ENCODE data around the gene ATP6V1B1.

ATP6V1B1 gene

DNA sequence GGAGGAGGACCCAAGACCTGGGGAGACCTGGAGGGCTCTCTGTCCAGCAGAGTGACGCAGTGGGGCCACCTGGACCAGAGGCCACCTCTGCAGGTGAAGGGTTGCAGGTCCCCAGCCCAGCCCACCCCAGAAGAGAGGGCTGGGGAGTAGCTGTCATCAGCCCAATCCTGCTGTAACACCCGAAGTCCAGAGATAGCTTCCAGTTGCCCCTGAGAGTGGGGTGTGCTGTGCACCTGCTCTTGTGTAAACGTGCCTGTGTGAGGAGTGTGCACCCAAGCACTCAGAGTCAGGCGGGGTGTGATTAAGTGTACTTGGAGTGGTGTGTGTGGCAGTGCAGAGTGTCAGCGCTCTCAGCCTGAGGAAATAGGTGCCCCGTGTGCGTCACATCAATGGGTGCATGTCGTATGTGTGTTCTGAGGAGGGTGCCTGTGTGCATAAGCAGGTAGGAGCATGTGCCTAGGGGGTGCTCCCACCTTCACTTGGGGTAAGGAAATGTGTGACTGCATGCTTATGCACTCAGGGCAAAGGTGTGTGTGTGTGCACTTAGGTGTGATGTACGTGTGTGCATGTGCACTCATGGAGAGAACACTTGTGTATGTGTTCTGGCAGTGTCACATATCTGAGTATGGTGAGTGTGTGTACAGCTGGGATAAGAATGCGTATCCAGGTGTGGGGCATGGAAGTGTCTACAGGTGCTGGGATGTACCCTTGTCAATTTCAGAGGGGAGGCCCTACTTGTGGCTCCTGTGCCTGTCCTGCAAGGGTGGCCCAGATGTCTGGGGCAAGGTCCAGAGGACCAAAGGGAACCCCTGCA lies 672 bp downstream of the ATP6V1B1 start:
- H3K4me3 ChIP-seq (replicated peaks; ENCODE audit: low read depth, low read length) = no peak overlapping the region
- TF ChIP-seq, protein P1, sequence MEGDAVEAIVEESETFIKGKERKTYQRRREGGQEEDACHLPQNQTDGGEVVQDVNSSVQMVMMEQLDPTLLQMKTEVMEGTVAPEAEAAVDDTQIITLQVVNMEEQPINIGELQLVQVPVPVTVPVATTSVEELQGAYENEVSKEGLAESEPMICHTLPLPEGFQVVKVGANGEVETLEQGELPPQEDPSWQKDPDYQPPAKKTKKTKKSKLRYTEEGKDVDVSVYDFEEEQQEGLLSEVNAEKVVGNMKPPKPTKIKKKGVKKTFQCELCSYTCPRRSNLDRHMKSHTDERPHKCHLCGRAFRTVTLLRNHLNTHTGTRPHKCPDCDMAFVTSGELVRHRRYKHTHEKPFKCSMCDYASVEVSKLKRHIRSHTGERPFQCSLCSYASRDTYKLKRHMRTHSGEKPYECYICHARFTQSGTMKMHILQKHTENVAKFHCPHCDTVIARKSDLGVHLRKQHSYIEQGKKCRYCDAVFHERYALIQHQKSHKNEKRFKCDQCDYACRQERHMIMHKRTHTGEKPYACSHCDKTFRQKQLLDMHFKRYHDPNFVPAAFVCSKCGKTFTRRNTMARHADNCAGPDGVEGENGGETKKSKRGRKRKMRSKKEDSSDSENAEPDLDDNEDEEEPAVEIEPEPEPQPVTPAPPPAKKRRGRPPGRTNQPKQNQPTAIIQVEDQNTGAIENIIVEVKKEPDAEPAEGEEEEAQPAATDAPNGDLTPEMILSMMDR (IDR thresholded peaks at IDR 0.05; ENCODE audit: low read length, missing control alignments) = no peak
- no peak for DNase-seq (ENCODE audit: low read depth)

DNA sequence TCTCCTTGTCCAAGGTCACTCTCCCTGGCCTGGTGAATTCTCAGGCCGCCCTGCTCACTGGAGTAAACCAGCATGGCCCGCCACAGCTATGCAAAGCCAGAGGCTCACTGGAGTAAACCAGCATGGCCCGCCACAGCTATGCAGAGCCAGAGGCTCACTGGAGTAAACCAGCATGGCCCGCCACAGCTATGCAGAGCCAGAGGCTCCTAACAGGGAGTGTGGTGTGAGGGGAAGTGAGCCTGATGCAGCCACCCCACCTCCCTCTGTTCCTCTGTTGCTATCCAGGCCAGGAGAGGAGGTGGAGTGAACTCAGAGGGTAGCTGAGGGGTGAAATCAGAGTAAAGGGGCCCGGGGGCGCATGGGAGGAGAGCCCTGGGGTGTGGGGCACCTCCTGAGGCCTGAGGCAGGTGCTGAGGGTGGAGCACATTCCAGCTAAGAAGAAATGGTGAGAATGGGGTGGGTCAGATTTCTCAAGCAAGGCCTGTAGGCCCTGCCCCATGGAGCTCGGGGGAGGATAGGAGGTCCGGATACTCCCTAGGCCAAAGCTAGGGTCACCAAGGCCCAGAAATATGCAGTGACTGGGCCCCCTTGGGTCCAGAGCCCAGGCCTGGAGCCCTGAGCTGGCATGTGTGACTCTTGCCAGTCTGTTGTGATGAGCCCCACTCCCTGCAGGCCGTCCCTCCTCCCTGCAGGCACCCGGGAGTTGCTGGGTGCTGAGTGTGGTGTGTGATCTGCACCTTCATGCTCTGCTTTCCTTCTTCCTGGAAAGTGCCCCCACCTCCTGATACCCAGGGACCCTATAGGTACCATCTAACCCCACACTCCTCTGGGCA lies 1.5 kb downstream of the ATP6V1B1 start:
- H3K4me3 ChIP-seq (replicated peaks; ENCODE audit: low read depth, low read length) = no peak overlapping the region
- TF ChIP-seq, protein P1 (IDR thresholded peaks at IDR 0.05; ENCODE audit: low read length, missing control alignments) = no peak
- DNase-seq (ENCODE audit: low read depth) = no peak

GRCh38 chr2:70937866-70938585 lies 2.3 kb downstream of the ATP6V1B1 start:
- TF ChIP-seq, protein P1 (IDR thresholded peaks at IDR 0.05; ENCODE audit: low read length, missing control alignments) = no peak
- no peak for DNase-seq (ENCODE audit: low read depth)
- H3K4me3 ChIP-seq (replicated peaks; ENCODE audit: low read depth, low read length) = no peak overlapping the region

GRCh38 chr2:70938586-70938950 lies 2.9 kb downstream of the ATP6V1B1 start:
- H3K4me3 ChIP-seq (replicated peaks; ENCODE audit: low read depth, low read length) = no peak overlapping the region
- no peak for DNase-seq (ENCODE audit: low read depth)

DNA sequence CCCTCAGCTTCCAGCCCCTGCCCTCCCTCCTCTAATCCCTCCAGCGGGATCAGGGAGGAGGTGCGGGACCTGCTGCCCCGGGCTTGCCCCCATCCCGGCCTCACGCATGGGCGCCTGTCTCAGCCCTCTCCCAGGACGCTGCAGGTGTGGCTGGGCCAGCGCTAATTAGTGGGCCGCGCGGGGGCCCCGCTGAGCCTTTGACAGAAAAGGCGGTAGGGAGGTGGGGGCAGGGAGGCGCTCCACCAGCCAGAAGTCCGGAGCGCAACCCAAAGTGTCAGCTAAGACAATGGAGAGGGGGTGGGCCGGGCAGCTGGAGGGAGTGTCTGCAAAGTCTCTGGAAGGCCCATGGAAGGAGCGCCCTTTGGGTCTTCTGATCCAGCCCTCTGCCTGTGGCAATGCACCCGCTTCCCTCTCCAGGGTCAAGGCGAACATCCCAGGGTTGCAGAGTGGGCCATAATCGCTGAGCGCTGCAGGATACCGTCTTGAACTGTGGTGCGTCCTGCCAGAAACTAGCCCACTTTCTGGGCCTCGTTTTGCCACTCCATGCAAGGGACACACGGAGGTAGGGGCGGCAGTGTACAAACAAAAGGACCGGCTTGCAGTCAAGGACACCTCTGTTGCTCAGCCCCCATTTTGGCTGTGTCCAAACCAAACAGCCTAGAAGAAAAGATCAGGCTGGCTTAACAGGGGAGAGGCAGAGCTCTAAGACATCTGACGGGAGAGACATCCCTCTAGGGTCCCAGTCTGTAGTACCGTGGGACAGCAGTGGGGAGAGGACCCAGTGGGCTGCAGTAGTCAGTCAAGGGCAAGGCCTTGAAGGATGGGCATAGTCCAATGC lies 3.5 kb downstream of the ATP6V1B1 start:
- TF ChIP-seq, protein P1 (IDR thresholded peaks at IDR 0.05; ENCODE audit: low read length, missing control alignments) = no peak
- no peak for DNase-seq (ENCODE audit: low read depth)
- no peak overlapping the region for H3K4me3 ChIP-seq (replicated peaks; ENCODE audit: low read depth, low read length)

More at GRCh38 chr2:70938586-70938950, 2.9 kb downstream of the ATP6V1B1 start:
- TF ChIP-seq, protein P1 (IDR thresholded peaks at IDR 0.05; ENCODE audit: low read length, missing control alignments) = no peak
